Endothelial cell (in vitro differentiated cells): ENCODE measurements around the gene GHRL. TPM values are rescaled to one million over a fixed set of nuclear protein-coding genes. Genes with fewer than 3 reads are reported as not detected.
A peak's percentile ranks its signal among the peaks of the same experiment; 100 is the strongest.

Experiments
- DNase-seq: peaks from one replicate; pipeline ENCODE4 v3.0.0; 2021; ENCODE audit warnings: low spot score
- H3K27ac Mint-ChIP-seq: one replicate; pipeline ENCODE4 v1.8.0; 2021; ENCODE audit warnings: mixed read lengths, inconsistent platforms; ENCODE audit not compliant: unreplicated experiment
- H3K27me3 Mint-ChIP-seq: one replicate; pipeline ENCODE4 v1.8.0; 2021; ENCODE audit warnings: mild to moderate bottlenecking, moderate library complexity, mixed read lengths, inconsistent platforms; ENCODE audit not compliant: unreplicated experiment
- H3K36me3 Mint-ChIP-seq: one replicate; pipeline ENCODE4 v1.8.0; 2021; ENCODE audit warnings: mild to moderate bottlenecking, low read depth, mixed read lengths, inconsistent platforms; ENCODE audit not compliant: unreplicated experiment
- H3K4me1 Mint-ChIP-seq: one replicate; pipeline ENCODE4 v1.8.0; 2021; ENCODE audit warnings: mild to moderate bottlenecking, mixed read lengths, inconsistent platforms; ENCODE audit not compliant: unreplicated experiment
- H3K4me3 Mint-ChIP-seq: one replicate; pipeline ENCODE4 v1.8.0; 2021; ENCODE audit warnings: mild to moderate bottlenecking, mixed read lengths, inconsistent platforms; ENCODE audit not compliant: unreplicated experiment
- H3K9me3 Mint-ChIP-seq: one replicate; pipeline ENCODE4 v1.8.0; 2021; ENCODE audit warnings: mixed read lengths, inconsistent platforms; ENCODE audit not compliant: unreplicated experiment
- total RNA-seq: library from RNA; stranded (reverse); fragmentation: NEBNext Ultra II Directional; extraction: Animal tissue kit (Norgen Biotek cat#: 25700); gene quantifications from one replicate; pipeline ENCODE4 v1.2.1, GENCODE V29; 2021; ENCODE audit not compliant: unreplicated experiment
- TF ChIP-seq, protein P1 (sequence below): fragments of 200-600 bp; sonication (generic); IDR thresholded peaks from one replicate; pipeline ENCODE4 v1.5.0; 2021; ENCODE audit warnings: antibody characterized with exemption; ENCODE audit not compliant: unreplicated experiment

GHRL gene
- total RNA-seq, 1 donor from 2014 or later, result 0.62 TPM

DNA sequence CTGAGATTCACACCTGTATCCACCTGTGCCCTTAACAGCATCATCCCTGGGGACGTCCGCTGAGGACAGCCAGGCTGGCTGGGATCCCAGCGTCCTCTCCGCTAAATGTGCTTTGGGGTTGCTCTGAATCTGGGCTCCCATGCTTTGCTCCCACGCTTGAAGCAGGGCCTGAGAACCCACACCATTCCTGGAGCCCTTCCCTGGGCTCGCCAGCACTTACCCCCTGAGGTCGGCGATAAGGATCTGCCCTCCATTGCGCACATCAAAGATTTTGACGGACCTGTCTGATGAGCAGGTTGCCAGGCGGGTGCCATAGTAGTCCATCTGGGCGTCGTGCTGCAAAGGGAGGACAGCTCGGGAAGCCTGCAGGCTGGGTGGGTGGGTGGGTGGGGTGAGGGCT, 22.4 kb upstream of the GHRL start:
- H3K36me3 Mint-ChIP-seq, result peaks cover 74% of the 10 kb centered on the region
- TF ChIP-seq, protein P1, sequence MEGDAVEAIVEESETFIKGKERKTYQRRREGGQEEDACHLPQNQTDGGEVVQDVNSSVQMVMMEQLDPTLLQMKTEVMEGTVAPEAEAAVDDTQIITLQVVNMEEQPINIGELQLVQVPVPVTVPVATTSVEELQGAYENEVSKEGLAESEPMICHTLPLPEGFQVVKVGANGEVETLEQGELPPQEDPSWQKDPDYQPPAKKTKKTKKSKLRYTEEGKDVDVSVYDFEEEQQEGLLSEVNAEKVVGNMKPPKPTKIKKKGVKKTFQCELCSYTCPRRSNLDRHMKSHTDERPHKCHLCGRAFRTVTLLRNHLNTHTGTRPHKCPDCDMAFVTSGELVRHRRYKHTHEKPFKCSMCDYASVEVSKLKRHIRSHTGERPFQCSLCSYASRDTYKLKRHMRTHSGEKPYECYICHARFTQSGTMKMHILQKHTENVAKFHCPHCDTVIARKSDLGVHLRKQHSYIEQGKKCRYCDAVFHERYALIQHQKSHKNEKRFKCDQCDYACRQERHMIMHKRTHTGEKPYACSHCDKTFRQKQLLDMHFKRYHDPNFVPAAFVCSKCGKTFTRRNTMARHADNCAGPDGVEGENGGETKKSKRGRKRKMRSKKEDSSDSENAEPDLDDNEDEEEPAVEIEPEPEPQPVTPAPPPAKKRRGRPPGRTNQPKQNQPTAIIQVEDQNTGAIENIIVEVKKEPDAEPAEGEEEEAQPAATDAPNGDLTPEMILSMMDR, result no peak
- H3K9me3 Mint-ChIP-seq, result no peaks in the 10 kb centered on the region
- no peak overlapping the region for H3K4me3 Mint-ChIP-seq
- DNase-seq, result no peak
- H3K27ac Mint-ChIP-seq, result no peak overlapping the region
- H3K27me3 Mint-ChIP-seq, result peaks cover 4% of the 10 kb centered on the region
- peaks cover 81% of the 10 kb centered on the region for H3K4me1 Mint-ChIP-seq

DNA sequence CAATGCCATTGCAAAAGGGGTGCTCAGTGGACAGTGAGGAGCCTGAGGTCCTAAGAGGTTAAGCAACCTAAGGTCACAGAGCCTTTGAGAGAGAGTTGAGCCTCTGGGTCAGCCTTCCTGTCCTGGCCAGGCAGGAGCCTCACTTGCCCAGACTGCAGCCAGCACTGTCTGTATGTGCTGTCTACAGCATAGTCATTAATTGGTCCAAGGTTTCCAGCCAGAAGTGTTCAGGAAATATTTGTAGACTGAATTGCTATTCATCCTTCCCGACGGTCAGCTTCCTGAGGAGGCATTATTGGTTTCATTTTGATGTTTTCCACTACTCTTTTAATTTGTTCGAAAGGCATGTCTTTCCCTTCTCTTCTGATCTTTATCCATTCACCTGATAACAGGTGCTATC, 20.1 kb upstream of the GHRL start:
- TF ChIP-seq, protein P1, result no peak
- H3K27ac Mint-ChIP-seq, result peak overlapping the region; percentile 76
- peaks cover 79% of the 10 kb centered on the region for H3K4me1 Mint-ChIP-seq
- peaks cover 74% of the 10 kb centered on the region for H3K36me3 Mint-ChIP-seq
- H3K4me3 Mint-ChIP-seq, result peak overlapping the region; percentile 61
- peaks cover 4% of the 10 kb centered on the region for H3K27me3 Mint-ChIP-seq
- no peak for DNase-seq
- no peaks in the 10 kb centered on the region for H3K9me3 Mint-ChIP-seq

DNA sequence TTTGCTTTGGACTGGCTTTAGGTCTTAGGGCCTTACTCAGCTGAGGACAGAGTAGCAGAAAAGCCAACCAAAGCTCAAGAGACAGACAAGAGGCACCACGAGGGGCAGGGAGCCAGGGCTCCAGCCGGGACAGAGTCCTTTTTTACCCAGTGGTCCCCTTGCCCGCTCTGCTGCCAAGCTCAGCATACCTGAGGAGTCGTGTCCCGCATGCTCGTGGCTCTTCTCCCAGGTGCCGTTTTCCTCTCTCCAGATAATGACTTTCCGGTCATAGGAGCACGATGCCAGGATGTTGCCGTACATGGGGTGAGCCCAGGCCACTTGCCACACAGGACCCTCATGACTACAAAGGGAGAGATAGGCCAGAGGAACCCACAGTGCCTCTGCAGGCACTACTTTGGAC, 19.6 kb upstream of the GHRL start:
- Mint-ChIP-seq H3K36me3 (peaks cover 74% of the 10 kb centered on the region), H3K9me3 (no peaks in the 10 kb centered on the region), H3K4me3 (no peak overlapping the region), H3K27me3 (peaks cover 4% of the 10 kb centered on the region), H3K27ac (peak overlapping the region; percentile 93), H3K4me1 (peaks cover 78% of the 10 kb centered on the region)
- DNase-seq, result no peak
- TF ChIP-seq, protein P1, result no peak

DNA sequence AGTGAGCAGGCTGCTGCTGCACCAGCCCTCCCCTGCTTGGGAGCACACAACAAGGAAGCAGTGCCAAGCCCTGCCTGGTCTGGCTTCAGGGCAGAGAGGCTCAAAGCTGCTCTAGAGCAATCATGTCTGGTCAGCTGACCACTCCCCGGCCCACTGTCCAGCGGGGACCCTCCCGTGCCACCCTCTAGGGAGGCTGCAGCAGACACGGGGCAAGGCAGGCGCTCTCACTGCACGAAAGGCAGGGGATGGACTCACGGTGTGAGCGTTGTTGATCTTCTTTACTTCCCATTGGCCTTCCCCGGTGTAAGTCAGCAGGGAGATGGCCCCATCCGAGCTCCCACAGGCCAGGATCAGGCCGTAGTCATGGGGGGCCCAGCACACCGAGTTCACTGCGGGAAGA, 19.0 kb upstream of the GHRL start:
- peak overlapping the region; percentile 93 for H3K27ac Mint-ChIP-seq
- TF ChIP-seq, protein P1, result no peak
- H3K27me3 Mint-ChIP-seq, result peaks cover 4% of the 10 kb centered on the region
- peak overlapping the region; percentile 29 for H3K4me3 Mint-ChIP-seq
- H3K36me3 Mint-ChIP-seq, result peaks cover 74% of the 10 kb centered on the region
- H3K9me3 Mint-ChIP-seq, result no peaks in the 10 kb centered on the region
- H3K4me1 Mint-ChIP-seq, result peaks cover 77% of the 10 kb centered on the region
- no peak for DNase-seq

DNA sequence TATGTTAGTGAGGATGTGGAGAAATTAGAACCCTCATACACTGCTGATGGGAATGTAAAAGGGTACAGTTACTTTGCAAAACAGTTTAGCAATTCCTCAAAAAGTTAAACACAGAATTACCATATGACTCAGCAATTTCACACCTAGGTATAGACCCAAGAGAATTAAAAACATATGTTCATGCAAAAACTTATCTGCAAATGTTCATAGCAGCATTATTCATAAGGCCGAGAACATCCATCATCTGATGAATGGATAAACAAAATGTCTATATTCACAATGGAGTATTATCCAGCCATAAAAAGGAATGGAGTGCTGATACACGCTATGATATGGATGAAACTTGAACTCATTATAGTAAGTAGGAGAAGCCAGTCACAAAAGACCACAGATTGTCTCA, 17.8 kb upstream of the GHRL start:
- Mint-ChIP-seq H3K36me3 (peaks cover 77% of the 10 kb centered on the region), H3K27me3 (peaks cover 4% of the 10 kb centered on the region), H3K27ac (peak overlapping the region; percentile 93), H3K4me3 (no peak overlapping the region), H3K4me1 (peaks cover 77% of the 10 kb centered on the region), H3K9me3 (no peaks in the 10 kb centered on the region)
- no peak for DNase-seq
- TF ChIP-seq, protein P1, result no peak
